GM18499 (cell line): ENCODE measurements around the gene COL13A1.

Source experiments
- ATAC-seq: cut with Tn5 transposase; IDR thresholded peaks from one replicate; pipeline ENCODE4 v1.9.1; 2021; ENCODE audit warnings: moderate number of reproducible peaks; ENCODE audit not compliant: insufficient read depth, unreplicated experiment

COL13A1 gene

DNA sequence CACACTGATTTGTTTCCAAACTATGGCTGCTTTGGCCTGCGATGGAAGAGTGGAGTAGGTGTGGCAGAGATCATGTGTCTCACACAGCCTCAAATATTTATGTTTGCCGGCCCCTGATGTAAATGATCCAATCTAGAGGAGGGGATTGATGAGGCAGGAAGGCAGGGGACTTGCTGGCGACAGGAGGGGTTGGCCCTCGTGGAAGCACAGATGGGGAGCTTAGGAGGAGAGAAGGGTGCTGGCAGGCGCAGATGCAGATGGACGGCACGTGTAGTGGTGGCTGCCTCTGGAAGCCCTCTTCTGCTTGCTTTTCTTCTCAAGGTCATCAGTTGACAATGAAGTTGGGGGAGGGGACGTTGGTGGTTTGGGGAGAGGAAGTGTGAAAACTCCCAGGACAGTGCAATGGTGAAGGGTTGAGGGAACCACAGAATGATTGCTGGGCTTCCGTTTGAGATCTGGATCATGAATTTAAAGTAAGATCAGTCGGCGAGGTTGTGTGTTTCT is 15.4 kb downstream of the COL13A1 start:
- no peak for ATAC-seq

GRCh38 chr10:69818676-69819239 is 17.1 kb downstream of the COL13A1 start:
- ATAC-seq: no peak

GRCh38 chr10:69819716-69820506 is 18.2 kb downstream of the COL13A1 start:
- no peak for ATAC-seq

- no peak for ATAC-seq
Measured at GRCh38 chr10:69820817-69821216, 19.1 kb downstream of the COL13A1 start.

DNA sequence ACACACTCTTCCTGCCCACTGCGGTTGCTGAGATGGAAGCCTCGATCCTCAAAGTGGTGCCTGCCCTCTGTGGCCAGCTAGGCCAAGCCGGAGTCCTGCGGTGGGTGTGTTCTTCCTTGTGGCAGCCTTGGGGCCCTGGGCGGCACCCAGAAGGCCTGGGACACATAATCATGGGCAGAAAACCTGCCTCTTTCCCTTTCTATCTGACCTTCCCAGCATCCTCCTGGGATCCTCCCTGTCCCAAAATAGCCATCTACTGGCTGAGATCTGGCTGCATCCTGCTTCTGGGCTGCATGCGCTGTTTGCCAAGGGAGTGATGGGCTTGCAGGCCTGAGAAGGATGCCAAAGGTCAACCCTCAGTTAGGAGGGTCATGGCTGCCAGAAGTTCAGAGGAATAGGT is 23.9 kb downstream of the COL13A1 start:
- no peak for ATAC-seq

- no peak for ATAC-seq
Measured at GRCh38 chr10:69826094-69826493, 24.4 kb downstream of the COL13A1 start.

- ATAC-seq: no peak
Measured at GRCh38 chr10:69826789-69827554, 25.3 kb downstream of the COL13A1 start.

DNA sequence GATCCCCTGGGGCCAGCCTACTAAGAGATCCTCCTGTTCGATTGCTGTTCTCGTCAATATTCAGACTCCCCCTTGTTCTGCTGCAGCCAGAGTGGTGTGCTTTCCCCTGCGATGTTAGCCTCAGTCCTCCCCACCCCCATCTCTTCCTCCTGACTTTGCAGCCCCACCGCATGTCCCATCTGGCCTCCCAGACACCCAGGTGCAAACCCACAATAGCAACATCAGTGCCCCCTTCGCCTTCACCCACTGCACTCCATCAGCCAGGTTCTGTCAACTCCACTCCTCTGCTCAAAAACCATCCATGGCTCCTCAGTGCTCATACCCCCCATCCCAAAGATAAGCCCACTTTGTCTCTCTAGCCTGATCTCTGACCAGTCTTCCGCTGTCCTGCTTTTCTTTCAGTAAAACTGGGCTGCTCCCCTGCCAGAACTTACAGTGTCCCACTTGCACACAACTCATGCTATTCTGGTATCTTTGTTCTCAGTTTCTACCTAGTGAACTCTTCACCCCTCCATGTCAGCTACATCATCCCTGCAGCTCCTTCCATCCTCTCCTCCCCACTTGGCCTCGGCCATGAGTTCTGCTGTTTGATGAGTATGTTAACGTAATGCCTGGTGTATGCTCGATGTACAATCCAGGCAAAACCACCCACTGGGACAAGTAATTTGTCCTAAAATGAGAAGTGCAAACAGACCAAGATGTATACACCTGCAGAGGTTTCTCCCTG is 26.6 kb downstream of the COL13A1 start:
- no peak for ATAC-seq

- ATAC-seq: no peak
Measured at GRCh38 chr10:69829775-69830174, 28.1 kb downstream of the COL13A1 start.

GRCh38 chr10:69831231-69831855 is 29.6 kb downstream of the COL13A1 start:
- no peak for ATAC-seq

- no peak for ATAC-seq
Measured at GRCh38 chr10:69835233-69835632, 33.5 kb downstream of the COL13A1 start.

GRCh38 chr10:69835875-69836730 is 34.4 kb downstream of the COL13A1 start:
- ATAC-seq: no peak

DNA sequence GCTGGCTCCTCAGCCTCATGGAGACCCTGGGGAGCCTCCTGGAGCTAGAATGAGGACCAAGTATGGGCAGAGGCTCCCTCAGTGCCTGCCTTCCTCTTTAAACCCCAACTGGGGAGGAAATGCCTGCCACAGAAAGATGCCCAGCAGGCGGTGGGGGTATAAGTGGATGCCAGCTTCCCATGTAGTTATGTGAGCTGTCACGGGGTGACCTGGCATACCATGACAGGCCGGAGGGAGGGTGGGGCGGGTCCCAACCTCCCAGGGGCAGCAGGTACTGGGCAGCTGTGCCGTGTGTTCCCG is 35.0 kb downstream of the COL13A1 start:
- ATAC-seq: no peak

DNA sequence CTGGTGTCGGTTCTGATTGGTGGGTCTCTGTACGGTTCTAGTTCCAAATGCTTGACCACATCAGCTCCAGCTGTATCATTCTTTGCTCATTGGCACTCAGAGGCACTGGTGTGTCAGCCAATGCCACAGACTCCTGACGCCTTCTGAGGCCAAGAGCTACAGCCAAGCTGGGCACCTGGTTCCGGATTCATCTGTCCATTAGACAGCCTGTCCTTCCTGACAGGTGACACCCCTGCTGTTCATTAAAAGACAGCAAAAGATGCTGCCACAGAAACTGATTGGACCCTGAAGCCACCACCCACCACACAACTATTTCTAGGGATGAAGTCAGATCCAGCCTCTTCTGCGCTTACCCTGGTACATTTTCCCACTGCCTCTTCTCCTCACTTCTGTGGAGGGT is 35.6 kb downstream of the COL13A1 start:
- ATAC-seq: no peak

DNA sequence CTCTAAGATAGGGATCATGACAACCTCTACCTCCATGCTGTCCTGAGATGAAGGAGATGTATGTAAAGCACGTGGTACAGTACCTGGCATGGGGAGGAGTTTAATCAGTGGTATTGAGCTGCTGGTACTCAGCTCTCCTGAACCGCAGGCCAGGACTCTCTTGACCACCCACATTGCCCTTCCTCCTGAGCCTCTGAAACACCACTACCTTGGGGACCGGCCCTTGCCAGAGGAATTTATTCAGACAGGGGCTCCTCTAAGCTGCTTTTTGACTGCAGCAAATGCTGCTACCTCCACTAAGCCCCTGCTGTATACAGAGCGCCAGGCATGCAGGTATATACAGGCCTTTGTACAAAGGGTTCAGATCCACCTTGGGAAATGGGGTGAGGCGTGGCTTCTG is 36.7 kb downstream of the COL13A1 start:
- no peak for ATAC-seq

DNA sequence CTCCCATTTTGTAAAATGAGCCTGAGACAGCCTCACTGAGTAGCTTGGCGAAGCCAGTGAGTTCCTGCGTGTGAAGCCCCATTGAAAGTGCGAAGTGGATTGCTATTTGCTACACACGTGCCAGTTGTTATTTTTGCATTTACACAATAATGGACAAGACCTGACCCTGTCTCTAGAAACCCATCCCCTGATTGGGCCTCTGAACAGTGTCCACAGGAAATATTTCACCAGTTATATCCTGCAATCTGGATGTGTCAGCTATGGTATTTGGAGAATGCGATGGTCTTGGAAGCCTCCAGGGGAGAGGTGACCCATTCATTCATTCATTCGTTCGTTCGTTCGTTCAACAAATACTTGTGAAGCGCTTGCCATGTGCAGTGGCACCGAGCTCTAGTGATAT is 37.1 kb downstream of the COL13A1 start:
- ATAC-seq: no peak

DNA sequence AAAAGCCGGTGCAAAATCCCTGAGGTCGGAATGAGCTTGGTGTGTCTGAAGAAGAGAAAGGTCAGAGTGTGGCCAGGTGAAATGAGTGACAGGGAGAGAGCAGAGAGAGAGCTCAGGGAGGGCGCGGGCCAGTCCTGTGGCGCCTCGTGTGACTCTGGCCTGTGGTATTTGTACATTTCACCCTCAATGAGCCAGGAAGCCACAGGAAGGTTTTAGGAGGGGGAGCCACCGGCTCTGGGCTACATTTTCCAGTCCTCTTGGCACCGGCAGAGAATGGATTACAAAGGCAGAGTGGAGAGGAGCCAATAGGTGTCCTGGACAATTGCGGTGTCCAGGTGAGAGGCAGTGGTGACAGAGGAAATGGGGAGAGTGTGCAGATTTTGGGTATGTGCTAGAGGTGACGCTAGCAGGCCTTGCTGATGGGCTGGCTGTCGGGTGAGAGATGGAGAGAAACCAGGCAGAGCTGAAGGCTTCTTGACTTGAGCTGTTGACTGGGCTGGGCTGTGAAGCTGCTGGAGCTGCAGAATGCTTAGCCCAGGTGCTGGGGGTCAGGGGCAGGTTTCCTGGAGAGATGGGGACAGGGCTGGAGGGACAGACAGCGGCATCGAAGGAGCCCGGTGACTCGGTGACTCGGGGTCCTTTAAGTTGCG is 38.1 kb downstream of the COL13A1 start:
- ATAC-seq: no peak

GRCh38 chr10:69840773-69841172 is 39.1 kb downstream of the COL13A1 start:
- ATAC-seq: no peak

GRCh38 chr10:69842020-69842419 is 40.3 kb downstream of the COL13A1 start:
- no peak for ATAC-seq
